GM12878 (cell line): ENCODE results near the gene PCDHA1. TPM values are rescaled to one million over a fixed set of nuclear protein-coding genes. Genes with fewer than 3 reads are reported as not detected.

Experiments
- ATAC-seq: fragments of 200-7000 bp; cut with Tn5 transposase; 3 replicates; pipeline ENCODE4 v1.9.1; 2020; ENCODE audit warnings: mild to moderate bottlenecking, moderate library complexity
- BruUV-seq: library from RNA; stranded (reverse); fragments of 400-500 nt; replicated peaks from 2 replicates; lab custom pipeline; 2021; lab: Mats Ljungman, UMichigan
- CTCF ChIA-PET: fragments of 300-600 bp; sonication (Branson Sonifier 250); formaldehyde crosslinking; extraction: SDS; loops from one replicate; lab custom pipeline; 2021; ENCODE audit warnings: inconsistent platforms; lab: Yijun Ruan, JAX
- POLR2A ChIA-PET: fragments of 350-600 bp; formaldehyde crosslinking; extraction: SDS; loops from one replicate; lab custom pipeline; 2021; ENCODE audit warnings: inconsistent platforms; lab: Charles Lee
- RAD21 ChIA-PET: fragments of 300-600 bp; sonication (Branson Sonifier 250); formaldehyde crosslinking; loops from one replicate; lab custom pipeline; 2023; ENCODE audit warnings: antibody characterized with exemption; ENCODE audit not compliant: unreplicated experiment; lab: Charles Lee
- SMC1A ChIA-PET: fragments of 300-600 bp; sonication (Branson Sonifier 250); formaldehyde crosslinking; loops from one replicate; lab custom pipeline; 2023; ENCODE audit not compliant: unreplicated experiment, uncharacterized antibody; lab: Charles Lee
- DNase-seq: peaks from one replicate; pipeline ENCODE4 v3.0.0-alpha.2; 2011; ENCODE audit warnings: low read depth, low spot score
- FAIRE-seq: peaks from 3 replicates; lab custom pipeline; 2011; peaks lifted over from hg19 to GRCh38; lab: Jason Lieb, UNC
- H2AFZ ChIP-seq: 2 replicates; pipeline ENCODE4 v1.6.0; 2011; ENCODE audit warnings: low read depth, low read length, control low read depth; ENCODE audit not compliant: control insufficient read depth
- H3K27ac ChIP-seq: 2 replicates; pipeline ENCODE4 v1.5.1; 2011; ENCODE audit warnings: control low read depth; ENCODE audit not compliant: control insufficient read depth, insufficient read depth
- H3K27me3 ChIP-seq, 2 experiments: replicated peaks in 1 of 2; 2 replicates each; pipeline versions ENCODE4 v1.6.0 to v1.6.1; 2011; ENCODE audit warnings: low read length in 1 of 2; ENCODE audit not compliant: control insufficient read depth in 2 of 2, insufficient read depth in 2 of 2
- H3K36me3 ChIP-seq, 2 experiments: 2 replicates each; pipeline ENCODE4 v1.5.1; 2011; ENCODE audit warnings: low read length in 1 of 2; ENCODE audit not compliant: control insufficient read depth in 2 of 2, insufficient read depth in 2 of 2
- H3K4me1 ChIP-seq: 2 replicates; pipeline ENCODE4 v1.6.1; 2011; ENCODE audit warnings: mild to moderate bottlenecking, low read length, moderate library complexity, mixed read lengths; ENCODE audit not compliant: control insufficient read depth, insufficient read depth
- H3K4me2 ChIP-seq: 2 replicates; pipeline ENCODE4 v1.6.0; 2011; ENCODE audit warnings: control low read depth; ENCODE audit not compliant: control insufficient read depth, insufficient read depth
- H3K4me3 ChIP-seq: fragments of 200-600 bp; sonication (generic); 2 replicates; pipeline ENCODE4 v1.5.1; 2016
- H3K79me2 ChIP-seq: 2 replicates; pipeline ENCODE4 v1.6.0; 2011; ENCODE audit warnings: low read length; ENCODE audit not compliant: control insufficient read depth, insufficient read depth
- H3K9ac ChIP-seq: 2 replicates; pipeline ENCODE4 v1.8.0; 2011; ENCODE audit warnings: low read length, control low read depth, mixed read lengths; ENCODE audit not compliant: control insufficient read depth, insufficient read depth
- H3K9me3 ChIP-seq: replicated peaks from 3 replicates; pipeline ENCODE4 v1.5.1; 2011; ENCODE audit warnings: mild to moderate bottlenecking, low read length; ENCODE audit not compliant: control insufficient read depth, insufficient read depth
- H4K20me1 ChIP-seq: 2 replicates; pipeline ENCODE4 v1.6.0; 2011; ENCODE audit not compliant: control insufficient read depth, insufficient read depth
- ETV6 ChIP-seq, 2 experiments: fragments of 450-650 bp in 1 of 2; IDR thresholded peaks in 1 of 2; conservative IDR thresholded peaks in 1 of 2; 2 replicates each; pipeline ENCODE4 v1.6.1; 2014; ENCODE audit warnings: antibody characterized with exemption in 1 of 2, borderline replicate concordance in 1 of 2, low read depth in 1 of 2, mild to moderate bottlenecking in 1 of 2, moderate library complexity in 1 of 2
- IRF5 ChIP-seq: fragments of 450-650 bp; IDR thresholded peaks from 2 replicates; pipeline ENCODE4 v1.6.1; 2017; ENCODE audit warnings: borderline replicate concordance
- RB1 ChIP-seq: fragments of 450-650 bp; formaldehyde crosslinking; IDR thresholded peaks from 2 replicates; pipeline ENCODE4 v1.6.1; 2017; ENCODE audit warnings: mild to moderate bottlenecking, borderline replicate concordance
- RFX5 ChIP-seq: IDR thresholded peaks from 2 replicates; pipeline ENCODE4 v1.6.1; 2011; ENCODE audit warnings: low read depth, low read length, improper control_type of control experiment
- in situ Hi-C: fragments of 300-500 bp; cut with MboI; formaldehyde crosslinking; loops from 9 replicates; pipeline ENCODE4 v1.14.3; 2018; ENCODE audit warnings: mixed read lengths
- intact Hi-C: fragments of 100-400 bp; cut with micrococcal nuclease; formaldehyde crosslinking; loops from one replicate; pipeline ENCODE4 v1.14.2; 2022; ENCODE audit not compliant: unreplicated experiment
- polyA plus RNA-seq, 11 experiments: library from polyadenylated mRNA; depleted of rRNA in 4 of 11; unstranded in 6 of 11; stranded (reverse) in 5 of 11; fragments of >200 nt; fragmentation: Nextera tagmentation in 4 of 11; fragmentation: Illumina TruSeq in 1 of 11; extraction: Ambion mirVana in 4 of 11; extraction: Trizol in 1 of 11; gene quantifications; 1 replicate in 1 of 11; 2 replicates in 10 of 11; pipeline versions ENCODE4 v1.2.1 to v1.2.3, GENCODE V29; 2011 to 2016; ENCODE audit warnings: inconsistent platforms in 2 of 11, missing spikeins in 2 of 11, low read depth in 1 of 11
- total RNA-seq, 4 experiments: library from RNA; depleted of rRNA in 3 of 4; stranded (reverse); fragments of >200 nt in 3 of 4; fragmentation: Illumina TruSeq in 1 of 4; extraction: Trizol in 1 of 4; gene quantifications; 2 replicates each; pipeline versions ENCODE4 v1.2.1 to v1.2.3, GENCODE V29; 2013 to 2021
- TF ChIP-seq, protein P1 (sequence below): fragments of 450-650 bp; formaldehyde crosslinking; IDR thresholded peaks from 2 replicates; pipeline ENCODE4 v1.4.0; 2020; ENCODE audit warnings: mild to moderate bottlenecking, moderate library complexity

PCDHA1 gene
- total and polyA plus RNA-seq, 10 of the 15 experiments (the other 5 are each of a cell fraction or from before 2014, with no cell fraction given) = 0.03 TPM; not detected in 9

DNA sequence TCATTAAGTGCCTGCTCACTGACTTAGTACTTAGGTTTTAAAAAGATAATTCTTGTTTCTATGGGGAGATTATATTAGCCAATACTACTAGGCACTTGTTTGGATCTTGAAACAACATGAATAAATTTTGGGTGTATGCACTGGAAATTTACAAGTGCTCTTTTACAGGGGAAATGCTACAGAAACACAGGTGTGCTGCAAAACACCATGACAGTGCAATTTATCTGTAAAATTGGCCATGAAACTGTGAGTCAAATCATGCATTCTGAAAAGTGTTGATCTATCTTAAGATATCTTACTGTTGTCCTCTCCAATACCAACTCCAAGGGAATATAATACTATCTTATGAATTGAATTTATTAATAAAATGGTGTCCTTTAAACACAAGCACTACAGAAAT is 253.1 kb downstream of the PCDHA1 start:
- POLR2A ChIA-PET = no interaction called here
- RAD21 ChIA-PET = no interaction called here
- no TSS peak for BruUV-seq

More for the DNA sequence above, 253.1 kb downstream of the PCDHA1 start:
- H3K36me3 ChIP-seq = no peaks in the 10 kb centered on the region
- no peaks in the 10 kb centered on the region for H3K79me2 ChIP-seq
- H3K4me2 ChIP-seq = no peak overlapping the region
- no peaks in the 10 kb centered on the region for H4K20me1 ChIP-seq
- intact Hi-C loops = no loop called here
- no peak overlapping the region for H2AFZ ChIP-seq
- DNase-seq (no peak), FAIRE-seq (no peak)
- CTCF ChIA-PET = no interaction called here
- no peak overlapping the region for H3K4me3 ChIP-seq
- no peaks in the 10 kb centered on the region; the same call in 2 of the 3 replicates for H3K9me3 ChIP-seq
- TF ChIP-seq, protein P1, sequence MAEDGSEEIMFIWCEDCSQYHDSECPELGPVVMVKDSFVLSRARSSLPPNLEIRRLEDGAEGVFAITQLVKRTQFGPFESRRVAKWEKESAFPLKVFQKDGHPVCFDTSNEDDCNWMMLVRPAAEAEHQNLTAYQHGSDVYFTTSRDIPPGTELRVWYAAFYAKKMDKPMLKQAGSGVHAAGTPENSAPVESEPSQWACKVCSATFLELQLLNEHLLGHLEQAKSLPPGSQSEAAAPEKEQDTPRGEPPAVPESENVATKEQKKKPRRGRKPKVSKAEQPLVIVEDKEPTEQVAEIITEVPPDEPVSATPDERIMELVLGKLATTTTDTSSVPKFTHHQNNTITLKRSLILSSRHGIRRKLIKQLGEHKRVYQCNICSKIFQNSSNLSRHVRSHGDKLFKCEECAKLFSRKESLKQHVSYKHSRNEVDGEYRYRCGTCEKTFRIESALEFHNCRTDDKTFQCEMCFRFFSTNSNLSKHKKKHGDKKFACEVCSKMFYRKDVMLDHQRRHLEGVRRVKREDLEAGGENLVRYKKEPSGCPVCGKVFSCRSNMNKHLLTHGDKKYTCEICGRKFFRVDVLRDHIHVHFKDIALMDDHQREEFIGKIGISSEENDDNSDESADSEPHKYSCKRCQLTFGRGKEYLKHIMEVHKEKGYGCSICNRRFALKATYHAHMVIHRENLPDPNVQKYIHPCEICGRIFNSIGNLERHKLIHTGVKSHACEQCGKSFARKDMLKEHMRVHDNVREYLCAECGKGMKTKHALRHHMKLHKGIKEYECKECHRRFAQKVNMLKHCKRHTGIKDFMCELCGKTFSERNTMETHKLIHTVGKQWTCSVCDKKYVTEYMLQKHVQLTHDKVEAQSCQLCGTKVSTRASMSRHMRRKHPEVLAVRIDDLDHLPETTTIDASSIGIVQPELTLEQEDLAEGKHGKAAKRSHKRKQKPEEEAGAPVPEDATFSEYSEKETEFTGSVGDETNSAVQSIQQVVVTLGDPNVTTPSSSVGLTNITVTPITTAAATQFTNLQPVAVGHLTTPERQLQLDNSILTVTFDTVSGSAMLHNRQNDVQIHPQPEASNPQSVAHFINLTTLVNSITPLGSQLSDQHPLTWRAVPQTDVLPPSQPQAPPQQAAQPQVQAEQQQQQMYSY = no peak
- TF ChIP-seq RFX5 (no peak), RB1 (no peak), ETV6 (conservative IDR thresholded peaks at IDR 0.05 in 1 of 2, IDR thresholded peaks at IDR 0.05 in 1 of 2; ENCODE audit: borderline replicate concordance in 1 of 2, low read depth in 1 of 2) (no peak), IRF5 (no peak)
- TF ChIP-seq, all 136 proteins: peak for 0
- in situ Hi-C loops = loop anchor here (25.0 kb wide), 1 partner anchor 802 kb away; no protein-coding TSS in a partner anchor
- no peak overlapping the region for H3K9ac ChIP-seq
- no peak overlapping the region for H3K27ac ChIP-seq
- no peaks in the 10 kb centered on the region for H3K27me3 ChIP-seq
- ATAC-seq = no peak
- H3K4me1 ChIP-seq = no peaks in the 10 kb centered on the region
- SMC1A ChIA-PET = no interaction called here
